T-helper 2 cell treated with Interferon-gamma antibody and Interleukin-4, amounts not matched to agents 5 μg/mL and 100 μg/mL, for 36 hours (primary cell): ENCODE results near the gene ELAVL1.
A peak's percentile ranks its signal among the peaks of the same experiment; 100 is the strongest.
"Not testable (repeated sequence)": the region's sequence is repeated elsewhere in the genome, so short reads cannot be mapped to it uniquely, and the experiment has no call there.

Source experiments
- DNase-seq: peaks from one replicate; pipeline ENCODE4 v3.0.0; 2021; ENCODE audit warnings: low spot score
- H3K27ac Mint-ChIP-seq: one replicate; pipeline ENCODE4 v1.8.0; 2021; ENCODE audit warnings: mild to moderate bottlenecking, mixed read lengths
- H3K27me3 Mint-ChIP-seq: one replicate; pipeline ENCODE4 v1.8.0; 2021; ENCODE audit warnings: low read depth, mixed read lengths
- H3K36me3 Mint-ChIP-seq: one replicate; pipeline ENCODE4 v1.8.0; 2021; ENCODE audit warnings: low read depth, mixed read lengths
- H3K4me1 Mint-ChIP-seq: one replicate; pipeline ENCODE4 v1.8.0; 2021; ENCODE audit warnings: low read depth, mixed read lengths
- H3K4me3 Mint-ChIP-seq: one replicate; pipeline ENCODE4 v1.8.0; 2022; ENCODE audit warnings: mild to moderate bottlenecking, moderate library complexity, mixed read lengths
- H3K9me3 Mint-ChIP-seq: one replicate; pipeline ENCODE4 v1.8.0; 2021; ENCODE audit warnings: mixed read lengths

The ELAVL1 gene

GRCh38 chr19:7933828-7934725, 71.4 kb downstream of the ELAVL1 start:
- DNase-seq: no peak
- H3K27me3 Mint-ChIP-seq: no peaks in the 10 kb centered on the region
- no peak overlapping the region for H3K27ac Mint-ChIP-seq
- H3K4me3 Mint-ChIP-seq: no peak overlapping the region
- H3K4me1 Mint-ChIP-seq: no peaks in the 10 kb centered on the region
- no peaks in the 10 kb centered on the region for H3K9me3 Mint-ChIP-seq
- peaks cover 18% of the 10 kb centered on the region for H3K36me3 Mint-ChIP-seq

- Mint-ChIP-seq H3K9me3 (no peaks in the 10 kb centered on the region), H3K27me3 (no peaks in the 10 kb centered on the region), H3K4me1 (peaks cover under 1% of the 10 kb centered on the region), H3K36me3 (peaks cover 16% of the 10 kb centered on the region), H3K27ac (no peak overlapping the region), H3K4me3 (no peak overlapping the region)
- DNase-seq: no peak
Observed at GRCh38 chr19:7933411-7933810, 72.0 kb downstream of the ELAVL1 start.

- peaks cover 2% of the 10 kb centered on the region for H3K4me1 Mint-ChIP-seq
- DNase-seq: no peak
- no peaks in the 10 kb centered on the region for H3K9me3 Mint-ChIP-seq
- no peak overlapping the region for H3K27ac Mint-ChIP-seq
- no peak overlapping the region for H3K4me3 Mint-ChIP-seq
- H3K36me3 Mint-ChIP-seq: peaks cover 18% of the 10 kb centered on the region
- H3K27me3 Mint-ChIP-seq: no peaks in the 10 kb centered on the region
Observed at GRCh38 chr19:7932930-7933300, 72.5 kb downstream of the ELAVL1 start.

GRCh38 chr19:7932276-7932929, 73.0 kb downstream of the ELAVL1 start:
- peaks cover 17% of the 10 kb centered on the region for H3K36me3 Mint-ChIP-seq
- H3K9me3 Mint-ChIP-seq: no peaks in the 10 kb centered on the region
- H3K27ac Mint-ChIP-seq: no peak overlapping the region
- no peak for DNase-seq
- H3K27me3 Mint-ChIP-seq: no peaks in the 10 kb centered on the region
- H3K4me1 Mint-ChIP-seq: peaks cover 2% of the 10 kb centered on the region
- H3K4me3 Mint-ChIP-seq: no peak overlapping the region

GRCh38 chr19:7931221-7932061, 74.0 kb downstream of the ELAVL1 start:
- no peaks in the 10 kb centered on the region for H3K27me3 Mint-ChIP-seq
- peaks cover 2% of the 10 kb centered on the region for H3K4me1 Mint-ChIP-seq
- H3K27ac Mint-ChIP-seq: no peak overlapping the region
- H3K4me3 Mint-ChIP-seq: no peak overlapping the region
- H3K9me3 Mint-ChIP-seq: no peaks in the 10 kb centered on the region
- DNase-seq: no peak
- peaks cover 15% of the 10 kb centered on the region for H3K36me3 Mint-ChIP-seq

- no peak overlapping the region for H3K27ac Mint-ChIP-seq
- H3K9me3 Mint-ChIP-seq: no peaks in the 10 kb centered on the region
- no peaks in the 10 kb centered on the region for H3K27me3 Mint-ChIP-seq
- DNase-seq: no peak
- H3K36me3 Mint-ChIP-seq: peaks cover 10% of the 10 kb centered on the region
- no peak overlapping the region for H3K4me3 Mint-ChIP-seq
- peaks cover 2% of the 10 kb centered on the region for H3K4me1 Mint-ChIP-seq
Observed at GRCh38 chr19:7930765-7931164, 74.7 kb downstream of the ELAVL1 start.

- not testable (repeated sequence) for H3K4me1 Mint-ChIP-seq, DNase-seq, H3K9me3 Mint-ChIP-seq, H3K4me3 Mint-ChIP-seq, H3K36me3 Mint-ChIP-seq, H3K27me3 Mint-ChIP-seq, H3K27ac Mint-ChIP-seq
Observed at GRCh38 chr19:7930030-7930429, 75.4 kb downstream of the ELAVL1 start.

- H3K4me1 Mint-ChIP-seq: peaks cover 6% of the 10 kb centered on the region
- peak; percentile 39 for DNase-seq
- no peak overlapping the region for H3K4me3 Mint-ChIP-seq
- no peaks in the 10 kb centered on the region for H3K9me3 Mint-ChIP-seq
- no peak overlapping the region for H3K27ac Mint-ChIP-seq
- H3K36me3 Mint-ChIP-seq: peaks cover 7% of the 10 kb centered on the region
- no peaks in the 10 kb centered on the region for H3K27me3 Mint-ChIP-seq
Observed at GRCh38 chr19:7928741-7929701, 76.4 kb downstream of the ELAVL1 start.

- H3K4me3 Mint-ChIP-seq: no peak overlapping the region
- peaks cover 6% of the 10 kb centered on the region for H3K4me1 Mint-ChIP-seq
- DNase-seq: no peak
- no peaks in the 10 kb centered on the region for H3K27me3 Mint-ChIP-seq
- no peak overlapping the region for H3K27ac Mint-ChIP-seq
- H3K9me3 Mint-ChIP-seq: no peaks in the 10 kb centered on the region
- H3K36me3 Mint-ChIP-seq: peaks cover 7% of the 10 kb centered on the region
Observed at GRCh38 chr19:7928334-7928706, 77.1 kb downstream of the ELAVL1 start.

- Mint-ChIP-seq H3K27me3 (no peaks in the 10 kb centered on the region), H3K4me3 (no peak overlapping the region), H3K4me1 (peaks cover 10% of the 10 kb centered on the region), H3K36me3 (peaks cover 11% of the 10 kb centered on the region), H3K9me3 (no peaks in the 10 kb centered on the region), H3K27ac (no peak overlapping the region)
- no peak for DNase-seq
Observed at GRCh38 chr19:7927605-7928333, 77.7 kb downstream of the ELAVL1 start.

- H3K9me3 Mint-ChIP-seq: no peaks in the 10 kb centered on the region
- H3K27me3 Mint-ChIP-seq: no peaks in the 10 kb centered on the region
- H3K27ac Mint-ChIP-seq: no peak overlapping the region
- peaks cover 11% of the 10 kb centered on the region for H3K36me3 Mint-ChIP-seq
- DNase-seq: no peak
- peaks cover 10% of the 10 kb centered on the region for H3K4me1 Mint-ChIP-seq
- peak overlapping the region; percentile 67 for H3K4me3 Mint-ChIP-seq
Observed at GRCh38 chr19:7926727-7927604, 78.5 kb downstream of the ELAVL1 start.
